Brain microvascular endothelial cell (primary cell): ENCODE measurements around the gene E2F1.

Experiments used
- DNase-seq: peaks from one replicate; pipeline ENCODE4 v3.0.0-alpha.2; 2020
- H3K27ac ChIP-seq: fragments of 250-450 bp; sonication (Bioruptor Pico); 2 replicates; pipeline ENCODE4 v1.5.1; 2020; ENCODE audit warnings: mild to moderate bottlenecking, moderate library complexity
- H3K27me3 ChIP-seq: fragments of 250-450 bp; sonication (Bioruptor Pico); replicated peaks from 2 replicates; pipeline ENCODE4 v1.5.1; 2020; ENCODE audit warnings: mild to moderate bottlenecking
- H3K36me3 ChIP-seq: fragments of 250-450 bp; sonication (Bioruptor Pico); replicated peaks from 2 replicates; pipeline ENCODE4 v1.5.1; 2020; ENCODE audit warnings: mild to moderate bottlenecking
- H3K4me3 ChIP-seq: 2 replicates; pipeline ENCODE4 v1.5.1; 2011; ENCODE audit warnings: low read depth, mild to moderate bottlenecking, control low read depth, low read length, moderate library complexity
- CTCF ChIP-seq: IDR thresholded peaks from 2 replicates; pipeline ENCODE4 v1.5.1; 2011; ENCODE audit warnings: low read depth, mild to moderate bottlenecking, moderate library complexity, low read length, control low read depth, inconsistent platforms; ENCODE audit errors: missing control alignments
- in situ Hi-C: cut with HindIII; loops from 2 replicates; pipeline ENCODE4 v1.10.0; 2017; ENCODE audit warnings: low sequenced_read_pairs, low pct_ligation_motif_present

Gene E2F1

GRCh38 chr20:33724439-33725094 is 38.4 kb upstream of the E2F1 start:
- Histone ChIP-seq H3K36me3 (no peaks in the 10 kb centered on the region), H3K27me3 (no peaks in the 10 kb centered on the region), H3K4me3 (no peak overlapping the region), H3K27ac (no peak overlapping the region)
- DNase-seq: no peak
- no peak for TF ChIP-seq CTCF
- in situ Hi-C loops: no loop called here

GRCh38 chr20:33721391-33722140 is 35.4 kb upstream of the E2F1 start:
- Histone ChIP-seq H3K4me3 (no peak overlapping the region), H3K27me3 (no peaks in the 10 kb centered on the region), H3K27ac (no peak overlapping the region), H3K36me3 (no peaks in the 10 kb centered on the region)
- in situ Hi-C loops: no loop called here
- no peak for TF ChIP-seq CTCF
- no peak for DNase-seq

- H3K4me3 ChIP-seq: peak within 1 kb of the TSS; percentile 94
- H3K27ac ChIP-seq: no peak within 1 kb of the TSS
- in situ Hi-C loops: no loop called here
- DNase-seq: peak; percentile 98
- no peaks in the 10 kb centered on the region for H3K27me3 ChIP-seq
- TF ChIP-seq CTCF: peak; percentile 3
- no peaks in the 10 kb centered on the region for H3K36me3 ChIP-seq
These were observed 34.0 kb upstream of the E2F1 start, which contains the start of gene PXMP4 for GRCh38 chr20:33719989-33720709. TSS of gene PXMP4 (minus strand) at chr20:33720310. CDS start at chr20:33720207, 103 bp downstream.

- no peak overlapping the region for H3K27ac ChIP-seq
- in situ Hi-C loops: no loop called here
- DNase-seq: no peak
- H3K4me3 ChIP-seq: peak overlapping the region; percentile 94
- H3K36me3 ChIP-seq: no peaks in the 10 kb centered on the region
- H3K27me3 ChIP-seq: no peaks in the 10 kb centered on the region
- no peak for TF ChIP-seq CTCF
These were observed 33.2 kb upstream of the E2F1 start for GRCh38 chr20:33719277-33719988.

- in situ Hi-C loops: no loop called here
- Histone ChIP-seq H3K36me3 (no peaks in the 10 kb centered on the region), H3K27me3 (no peaks in the 10 kb centered on the region), H3K27ac (no peak overlapping the region), H3K4me3 (no peak overlapping the region)
- no peak for DNase-seq
- no peak for TF ChIP-seq CTCF
These were observed 30.3 kb upstream of the E2F1 start for GRCh38 chr20:33716498-33716897.
